SU-DHL-6 (cell line): ENCODE measurements around the gene ZFHX3.

Source experiments
- CTCF ChIP-seq: fragments of 200-600 bp; sonication (generic); IDR thresholded peaks from one replicate; pipeline ENCODE4 v1.5.1; 2017; ENCODE audit warnings: antibody characterized with exemption, mild to moderate bottlenecking, low read length, moderate library complexity; ENCODE audit not compliant: insufficient read depth, poor library complexity, severe bottlenecking
- EZH2phosphoT487 ChIP-seq: fragments of 200-600 bp; sonication (generic), shearing (Covaris generic); conservative IDR thresholded peaks from 2 replicates; pipeline ENCODE4 v1.6.1; 2018; ENCODE audit warnings: mild to moderate bottlenecking, antibody characterized with exemption, low read length, moderate library complexity, mixed read lengths

- TF ChIP-seq CTCF = no peak
- no peak for TF ChIP-seq EZH2phosphoT487
Measured at GRCh38 chr16:72841506-72841905, 206.4 kb downstream of the ZFHX3 start.
